OCI-LY1 (cell line): Measurements from ENCODE around the gene E2F4.

Experiments
- EZH2 ChIP-seq: fragments of 200-600 bp; sonication (generic), shearing (Covaris generic); IDR thresholded peaks from 2 replicates; pipeline ENCODE4 v1.8.0; 2017; ENCODE audit warnings: borderline replicate concordance, mixed run types, mild to moderate bottlenecking, antibody characterized with exemption, low read length, moderate library complexity, mixed read lengths
- TF ChIP-seq, protein P1 (sequence below): fragments of 200-600 bp; sonication (generic), shearing (Covaris generic); IDR thresholded peaks from 2 replicates; pipeline ENCODE4 v1.5.1; 2017; ENCODE audit warnings: mild to moderate bottlenecking, antibody characterized with exemption, low read length, moderate library complexity, mixed read lengths

DNA sequence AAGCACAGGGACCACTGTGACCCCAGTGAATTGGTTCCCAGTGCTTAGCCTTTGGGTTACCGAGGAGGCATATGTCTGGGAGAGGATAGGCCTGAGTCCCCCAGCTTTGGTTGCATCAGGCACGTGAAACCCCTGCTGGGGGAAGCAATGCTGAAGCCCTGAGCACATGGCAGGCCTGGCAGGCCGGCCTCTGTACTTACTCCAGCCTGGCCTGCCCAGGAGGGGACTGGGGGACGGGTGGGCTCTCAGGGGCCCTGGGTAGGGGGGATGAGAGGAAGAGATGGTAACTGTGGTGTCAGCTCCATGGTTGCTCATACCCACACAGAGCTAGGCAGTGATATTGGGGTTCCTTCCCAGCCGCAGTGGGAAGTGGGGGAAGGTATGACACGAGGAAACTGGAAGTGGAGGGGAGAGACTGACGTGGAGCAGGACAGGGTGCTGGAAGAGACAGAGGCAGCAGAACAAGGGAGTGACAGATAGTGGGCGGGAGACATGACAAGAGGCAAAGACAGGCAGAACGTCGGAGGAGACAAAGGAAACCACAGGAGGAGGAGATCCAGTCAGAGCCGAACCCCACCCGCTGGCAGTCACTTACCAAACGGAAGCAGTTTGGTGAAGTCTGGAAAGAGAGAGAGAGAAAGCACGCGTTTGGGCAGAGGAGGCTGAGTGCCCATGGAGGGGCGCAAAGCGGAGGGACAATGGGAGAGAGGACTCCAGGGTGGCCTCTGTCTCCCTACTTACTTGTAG lies 44.0 kb downstream of the E2F4 start:
- TF ChIP-seq, protein P1, sequence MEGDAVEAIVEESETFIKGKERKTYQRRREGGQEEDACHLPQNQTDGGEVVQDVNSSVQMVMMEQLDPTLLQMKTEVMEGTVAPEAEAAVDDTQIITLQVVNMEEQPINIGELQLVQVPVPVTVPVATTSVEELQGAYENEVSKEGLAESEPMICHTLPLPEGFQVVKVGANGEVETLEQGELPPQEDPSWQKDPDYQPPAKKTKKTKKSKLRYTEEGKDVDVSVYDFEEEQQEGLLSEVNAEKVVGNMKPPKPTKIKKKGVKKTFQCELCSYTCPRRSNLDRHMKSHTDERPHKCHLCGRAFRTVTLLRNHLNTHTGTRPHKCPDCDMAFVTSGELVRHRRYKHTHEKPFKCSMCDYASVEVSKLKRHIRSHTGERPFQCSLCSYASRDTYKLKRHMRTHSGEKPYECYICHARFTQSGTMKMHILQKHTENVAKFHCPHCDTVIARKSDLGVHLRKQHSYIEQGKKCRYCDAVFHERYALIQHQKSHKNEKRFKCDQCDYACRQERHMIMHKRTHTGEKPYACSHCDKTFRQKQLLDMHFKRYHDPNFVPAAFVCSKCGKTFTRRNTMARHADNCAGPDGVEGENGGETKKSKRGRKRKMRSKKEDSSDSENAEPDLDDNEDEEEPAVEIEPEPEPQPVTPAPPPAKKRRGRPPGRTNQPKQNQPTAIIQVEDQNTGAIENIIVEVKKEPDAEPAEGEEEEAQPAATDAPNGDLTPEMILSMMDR: no peak
- no peak for TF ChIP-seq EZH2
